Heart left ventricle (tissue), 13 donors: ENCODE measurements around the gene PRDM13.

Experiments
- POLR2A ChIP-seq, 2 donors: fragments of 450-650 bp; IDR thresholded peaks; one replicate each; pipeline ENCODE4 v1.6.1; 2017; ENCODE audit warnings: antibody characterized with exemption in 2 of 2, mild to moderate bottlenecking in 2 of 2, moderate library complexity in 2 of 2
- TF ChIP-seq, protein P1 (sequence below), 12 donors: fragments of 200-600 bp; sonication (generic) in 4 of 12; IDR thresholded peaks; one replicate each; pipeline versions ENCODE4 v1.5.0 to v1.8.0; 2018 to 2022; ENCODE audit warnings: antibody characterized with exemption in 12 of 12, mild to moderate bottlenecking in 5 of 12
- donor health status: ischemic (EF 13 %, LVEDD 7.1; RV severe dilation, severe dysfunction).
- donor health status: DM: no; HTN: yes; CAD: no.
- donor health status: DM: no; HTN: no; CAD: no.
- donor health status: ischemic (EF 25% LVEDD 6.9; RV normal size, moderate dysfunction).
- donor health status: ischemic (EF 25% LVEDD 5.7; RV mildly dilated, moderate dysfunction).
- donor health status: ischemic (EF 35%, LVEDD 5.7; RV mildly dilated, moderate dysfunction).
- donor health status: nonischemic (EF 11% LVEDD 7.7; RV severe dilation, severe dysfunction).
- donor health status: DM: yes; HTN: yes; CAD: no.
- donor health status: PGD.
- donor health status: ischemic (EF 29% LVEDD 5.4; RV normal size, mild dysfunction).
- donor health status: nonischemic (EF 23%, LVEDD 6.1; RV moderate dilation, normal function).

GRCh38 chr6:99575544-99576227 lies 30.9 kb upstream of the PRDM13 start:
- TF ChIP-seq, protein P1, sequence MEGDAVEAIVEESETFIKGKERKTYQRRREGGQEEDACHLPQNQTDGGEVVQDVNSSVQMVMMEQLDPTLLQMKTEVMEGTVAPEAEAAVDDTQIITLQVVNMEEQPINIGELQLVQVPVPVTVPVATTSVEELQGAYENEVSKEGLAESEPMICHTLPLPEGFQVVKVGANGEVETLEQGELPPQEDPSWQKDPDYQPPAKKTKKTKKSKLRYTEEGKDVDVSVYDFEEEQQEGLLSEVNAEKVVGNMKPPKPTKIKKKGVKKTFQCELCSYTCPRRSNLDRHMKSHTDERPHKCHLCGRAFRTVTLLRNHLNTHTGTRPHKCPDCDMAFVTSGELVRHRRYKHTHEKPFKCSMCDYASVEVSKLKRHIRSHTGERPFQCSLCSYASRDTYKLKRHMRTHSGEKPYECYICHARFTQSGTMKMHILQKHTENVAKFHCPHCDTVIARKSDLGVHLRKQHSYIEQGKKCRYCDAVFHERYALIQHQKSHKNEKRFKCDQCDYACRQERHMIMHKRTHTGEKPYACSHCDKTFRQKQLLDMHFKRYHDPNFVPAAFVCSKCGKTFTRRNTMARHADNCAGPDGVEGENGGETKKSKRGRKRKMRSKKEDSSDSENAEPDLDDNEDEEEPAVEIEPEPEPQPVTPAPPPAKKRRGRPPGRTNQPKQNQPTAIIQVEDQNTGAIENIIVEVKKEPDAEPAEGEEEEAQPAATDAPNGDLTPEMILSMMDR (IDR thresholded peaks at IDR 0.05), result no peak
- TF ChIP-seq POLR2A (IDR thresholded peaks at IDR 0.05), result no peak
